CD4-positive, CD25-positive, alpha-beta regulatory T cell (primary cell): ENCODE data around the gene SECTM1. TPM values are rescaled to one million over a fixed set of nuclear protein-coding genes. Genes with fewer than 3 reads are reported as not detected.

Experiments used
- ATAC-seq, 2 donors: fragments of 150-1000 bp; cut with Tn5 transposase; one replicate each; pipeline ENCODE4 v1.10.0; 2021; ENCODE audit warnings: low read depth in 2 of 2, moderate number of reproducible peaks in 2 of 2, moderate library complexity in 1 of 2
- DNase-seq, 3 donors: peaks; one replicate each; pipeline versions ENCODE4 v3.0.0 to v3.0.0-alpha.2; 2012 to 2022; ENCODE audit warnings: mixed read lengths in 1 of 3
- H3K27ac ChIP-seq: one replicate; pipeline ENCODE4 v1.7.0; 2013; ENCODE audit warnings: mild to moderate bottlenecking, low read length; ENCODE audit not compliant: insufficient read depth, poor library complexity, severe bottlenecking
- H3K27me3 ChIP-seq: one replicate; pipeline ENCODE4 v1.7.0; 2013; ENCODE audit warnings: low read length; ENCODE audit not compliant: control insufficient read depth, insufficient read depth
- H3K36me3 ChIP-seq: one replicate; pipeline ENCODE4 v1.7.0; 2013; ENCODE audit warnings: mild to moderate bottlenecking, low read length, moderate library complexity; ENCODE audit not compliant: control insufficient read depth, insufficient read depth
- H3K4me1 ChIP-seq: 2 replicates; pipeline ENCODE4 v1.7.0; 2013; ENCODE audit warnings: mild to moderate bottlenecking, low read length; ENCODE audit not compliant: insufficient read depth, control insufficient read depth, poor library complexity, severe bottlenecking
- H3K4me3 ChIP-seq: one replicate; pipeline ENCODE4 v1.7.0; 2013; ENCODE audit warnings: low read depth, mild to moderate bottlenecking, low read length, moderate library complexity
- H3K9me3 ChIP-seq, 2 experiments: 1 replicate in 1 of 2; 2 replicates in 1 of 2; pipeline ENCODE4 v1.7.0; 2013; ENCODE audit warnings: low read length in 2 of 2, mild to moderate bottlenecking in 1 of 2, moderate library complexity in 1 of 2; ENCODE audit not compliant: control insufficient read depth in 2 of 2
- H3K27ac Mint-ChIP-seq, 3 donors: one replicate each; pipeline ENCODE4 v1.8.0; 2020 to 2022; ENCODE audit warnings: mild to moderate bottlenecking in 3 of 3, mixed read lengths in 3 of 3, moderate library complexity in 2 of 3
- H3K27me3 Mint-ChIP-seq: one replicate; pipeline ENCODE4 v1.8.0; 2022; ENCODE audit warnings: mild to moderate bottlenecking, mixed read lengths
- H3K36me3 Mint-ChIP-seq: one replicate; pipeline ENCODE4 v1.8.0; 2020; ENCODE audit warnings: mixed read lengths
- H3K4me1 Mint-ChIP-seq, 4 donors: one replicate each; pipeline ENCODE4 v1.8.0; 2020 to 2022; ENCODE audit warnings: mixed read lengths in 4 of 4, mild to moderate bottlenecking in 1 of 4
- H3K4me3 Mint-ChIP-seq, 4 donors: one replicate each; pipeline ENCODE4 v1.8.0; 2020 to 2022; ENCODE audit warnings: mild to moderate bottlenecking in 4 of 4, mixed read lengths in 4 of 4, moderate library complexity in 3 of 4
- H3K9me3 Mint-ChIP-seq, 7 donors: one replicate each; pipeline ENCODE4 v1.8.0; 2020 to 2022; ENCODE audit warnings: mixed read lengths in 7 of 7, mild to moderate bottlenecking in 3 of 7, moderate library complexity in 2 of 7
- polyA plus RNA-seq, 4 donors: library from polyadenylated mRNA; unstranded; fragments of 300-500 nt; fragmentation: Illumina TruSeq; gene quantifications; one replicate each; pipeline ENCODE4 v1.2.3, GENCODE V29; 2021
- total RNA-seq: library from RNA; stranded (reverse); gene quantifications from one replicate; pipeline ENCODE4 v1.2.3, GENCODE V29; 2022

The SECTM1 gene
- total and polyA plus RNA-seq, 5 donors from 2014 or later = 0.38 to 0.91 (median 0.52) TPM

GRCh38 chr17:82371333-82372248 is 38.0 kb upstream of the SECTM1 start, which contains the start of gene UTS2R:
TSS of gene UTS2R (plus strand) at chr17:82371765. CDS start at chr17:82374325, 2,560 bp downstream.
- H3K27me3 Mint-ChIP-seq = peaks cover 40% of the 10 kb centered on the region
- H3K4me1 Mint-ChIP-seq = peaks cover 0 to 13% (median 1%) of the 10 kb centered on the region in 4 donors
- H3K27me3 ChIP-seq = no peaks in the 10 kb centered on the region
- no peak within 1 kb of the TSS for H3K27ac Mint-ChIP-seq
- no peaks in the 10 kb centered on the region for H3K9me3 ChIP-seq
- H3K36me3 Mint-ChIP-seq = no peaks in the 10 kb centered on the region
- H3K27ac ChIP-seq = no peak within 1 kb of the TSS
- no peaks in the 10 kb centered on the region for H3K9me3 Mint-ChIP-seq
- H3K4me3 Mint-ChIP-seq = peak within 1 kb of the TSS in 3 of 4 donors; percentile 15 to 82 (median 78)
- no peak for DNase-seq
- no peak within 1 kb of the TSS for H3K4me3 ChIP-seq
- ATAC-seq = no peak
- H3K4me1 ChIP-seq = peaks cover 19% of the 10 kb centered on the region
- H3K36me3 ChIP-seq = no peaks in the 10 kb centered on the region

GRCh38 chr17:82370471-82371332 is 37.1 kb upstream of the SECTM1 start:
- Mint-ChIP-seq H3K27me3 (peaks cover 34% of the 10 kb centered on the region), H3K36me3 (no peaks in the 10 kb centered on the region), H3K9me3 (no peaks in the 10 kb centered on the region), H3K27ac (no peak overlapping the region), H3K4me3 (peak overlapping the region in 3 of 4 donors; percentile 15 to 82 (median 78)), H3K4me1 (peaks cover 0 to 13% (median 1%) of the 10 kb centered on the region in 4 donors)
- H3K4me3 ChIP-seq = no peak overlapping the region
- H3K27ac ChIP-seq = no peak overlapping the region
- H3K36me3 ChIP-seq = no peaks in the 10 kb centered on the region
- H3K9me3 ChIP-seq = no peaks in the 10 kb centered on the region
- H3K4me1 ChIP-seq = peaks cover 19% of the 10 kb centered on the region
- DNase-seq (peak in 1 of 3 donors; percentile 54), ATAC-seq (peak in 1 of 2 donors; percentile 46)
- no peaks in the 10 kb centered on the region for H3K27me3 ChIP-seq

GRCh38 chr17:82369211-82369610 is 35.6 kb upstream of the SECTM1 start:
- H3K36me3 Mint-ChIP-seq = no peaks in the 10 kb centered on the region
- Histone ChIP-seq H3K27ac (no peak overlapping the region), H3K27me3 (no peaks in the 10 kb centered on the region), H3K36me3 (no peaks in the 10 kb centered on the region), H3K4me3 (no peak overlapping the region), H3K4me1 (peaks cover 19% of the 10 kb centered on the region), H3K9me3 (no peaks in the 10 kb centered on the region)
- no peaks in the 10 kb centered on the region for H3K9me3 Mint-ChIP-seq
- DNase-seq (no peak), ATAC-seq (no peak)
- no peak overlapping the region for H3K4me3 Mint-ChIP-seq
- no peak overlapping the region for H3K27ac Mint-ChIP-seq
- H3K27me3 Mint-ChIP-seq = peaks cover 32% of the 10 kb centered on the region
- peaks cover 0 to 13% (median 1%) of the 10 kb centered on the region in 4 donors for H3K4me1 Mint-ChIP-seq

GRCh38 chr17:82367724-82368524 is 34.4 kb upstream of the SECTM1 start:
- H3K4me1 Mint-ChIP-seq = peaks cover 0 to 13% (median 1%) of the 10 kb centered on the region in 4 donors
- H3K36me3 Mint-ChIP-seq = no peaks in the 10 kb centered on the region
- no peak overlapping the region for H3K27ac Mint-ChIP-seq
- no peaks in the 10 kb centered on the region for H3K27me3 ChIP-seq
- H3K27me3 Mint-ChIP-seq = peaks cover 29% of the 10 kb centered on the region
- H3K4me1 ChIP-seq = peaks cover 19% of the 10 kb centered on the region
- ATAC-seq = no peak
- H3K4me3 Mint-ChIP-seq = no peak overlapping the region
- no peak overlapping the region for H3K4me3 ChIP-seq
- H3K27ac ChIP-seq = no peak overlapping the region
- no peaks in the 10 kb centered on the region for H3K9me3 ChIP-seq
- DNase-seq = no peak
- no peaks in the 10 kb centered on the region for H3K9me3 Mint-ChIP-seq
- H3K36me3 ChIP-seq = no peaks in the 10 kb centered on the region

GRCh38 chr17:82366749-82367148 is 33.2 kb upstream of the SECTM1 start:
- Mint-ChIP-seq H3K4me3 (no peak overlapping the region), H3K27ac (no peak overlapping the region)

GRCh38 chr17:82365606-82366295 is 32.2 kb upstream of the SECTM1 start:
- peaks cover 0 to 5% (median 0%) of the 10 kb centered on the region in 4 donors for H3K4me1 Mint-ChIP-seq

More at GRCh38 chr17:82366749-82367148, 33.2 kb upstream of the SECTM1 start:
- Mint-ChIP-seq H3K27me3 (peaks cover 25% of the 10 kb centered on the region), H3K4me1 (peaks cover 0 to 11% (median 1%) of the 10 kb centered on the region in 4 donors), H3K36me3 (no peaks in the 10 kb centered on the region), H3K9me3 (no peaks in the 10 kb centered on the region)
- DNase-seq = no peak
- Histone ChIP-seq H3K4me1 (peaks cover 13% of the 10 kb centered on the region), H3K36me3 (no peaks in the 10 kb centered on the region), H3K27ac (no peak overlapping the region), H3K9me3 (no peaks in the 10 kb centered on the region), H3K4me3 (no peak overlapping the region), H3K27me3 (no peaks in the 10 kb centered on the region)
- no peak for ATAC-seq

More at GRCh38 chr17:82365606-82366295, 32.2 kb upstream of the SECTM1 start:
- Histone ChIP-seq H3K9me3 (no peaks in the 10 kb centered on the region), H3K36me3 (no peaks in the 10 kb centered on the region), H3K27me3 (no peaks in the 10 kb centered on the region), H3K27ac (no peak overlapping the region), H3K4me3 (no peak overlapping the region), H3K4me1 (peaks cover 6% of the 10 kb centered on the region)
- H3K9me3 Mint-ChIP-seq = no peaks in the 10 kb centered on the region
- no peak overlapping the region for H3K4me3 Mint-ChIP-seq
- DNase-seq (no peak), ATAC-seq (no peak)
- H3K27me3 Mint-ChIP-seq = peaks cover 24% of the 10 kb centered on the region
- H3K36me3 Mint-ChIP-seq = no peaks in the 10 kb centered on the region
- H3K27ac Mint-ChIP-seq = no peak overlapping the region
